GM12875 (cell line): ENCODE data around the gene RXFP4.
A peak's percentile ranks its signal among the peaks of the same experiment; 100 is the strongest.

Experiments
- H3K4me3 ChIP-seq: one replicate; pipeline ENCODE4 v1.5.1; 2011; ENCODE audit warnings: low read depth, low read length, control low read depth
- CTCF ChIP-seq: IDR thresholded peaks from 2 replicates; pipeline ENCODE4 v1.5.1; 2011; ENCODE audit warnings: low read depth, mild to moderate bottlenecking, control low read depth, inconsistent platforms, low read length, moderate library complexity, borderline replicate concordance; ENCODE audit not compliant: insufficient read depth

RXFP4 gene

DNA sequence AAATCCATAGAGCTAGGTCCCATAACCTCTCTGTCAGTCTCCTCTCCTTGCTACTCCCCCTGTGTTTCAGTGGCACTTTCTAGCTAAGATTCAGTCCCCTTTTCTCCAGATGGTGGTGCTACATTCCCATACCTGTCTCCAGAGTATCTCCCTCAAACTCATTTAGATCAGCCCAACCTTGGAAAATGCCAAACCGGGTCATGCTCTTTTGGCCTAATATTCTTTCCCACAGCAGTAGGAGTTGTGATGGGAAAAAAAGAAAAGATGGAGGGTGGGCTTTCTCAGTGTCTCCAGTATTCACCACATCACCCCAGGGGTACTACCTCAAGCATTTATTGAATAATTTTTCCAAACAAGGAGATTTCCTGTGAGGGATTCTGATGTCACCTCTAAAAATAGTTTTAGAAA, 3.2 kb upstream of the RXFP4 start:
- peak; percentile 65; the same call in 1 of the 2 replicates for TF ChIP-seq CTCF
- no peak overlapping the region for H3K4me3 ChIP-seq

- no peak overlapping the region for H3K4me3 ChIP-seq
- no peak for TF ChIP-seq CTCF
Measured at GRCh38 chr1:155940482-155940992, 901 bp upstream of the RXFP4 start.

- H3K4me3 ChIP-seq = no peak overlapping the region
Measured at GRCh38 chr1:155941845-155942531, 550 bp downstream of the RXFP4 start.

DNA sequence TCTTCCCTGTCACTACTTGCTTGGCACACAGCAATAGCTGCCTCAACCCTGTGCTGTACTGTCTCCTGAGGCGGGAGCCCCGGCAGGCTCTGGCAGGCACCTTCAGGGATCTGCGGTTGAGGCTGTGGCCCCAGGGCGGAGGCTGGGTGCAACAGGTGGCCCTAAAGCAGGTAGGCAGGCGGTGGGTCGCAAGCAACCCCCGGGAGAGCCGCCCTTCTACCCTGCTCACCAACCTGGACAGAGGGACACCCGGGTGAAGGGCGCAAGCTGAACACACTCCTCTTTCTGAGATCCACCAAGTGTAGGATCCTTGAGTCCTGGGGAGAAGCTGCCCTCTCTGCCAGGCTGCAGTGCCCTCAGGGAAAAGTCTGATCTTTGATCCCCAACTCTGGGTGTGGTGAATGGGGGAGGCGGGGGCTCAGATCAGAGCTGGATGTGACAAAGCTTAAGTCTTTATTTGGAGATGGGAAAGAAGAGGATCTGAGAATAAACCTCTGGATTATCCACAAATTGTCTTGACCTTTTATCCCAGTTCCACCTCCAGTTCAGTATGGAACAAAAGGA, 1.2 kb downstream of the RXFP4 start:
- TF ChIP-seq CTCF = no peak
- no peak overlapping the region for H3K4me3 ChIP-seq

More at GRCh38 chr1:155941845-155942531, 550 bp downstream of the RXFP4 start:
- TF ChIP-seq CTCF = no peak

GRCh38 chr1:155944444-155944799, 3.0 kb downstream of the RXFP4 start:
- H3K4me3 ChIP-seq = no peak overlapping the region
- TF ChIP-seq CTCF = no peak

DNA sequence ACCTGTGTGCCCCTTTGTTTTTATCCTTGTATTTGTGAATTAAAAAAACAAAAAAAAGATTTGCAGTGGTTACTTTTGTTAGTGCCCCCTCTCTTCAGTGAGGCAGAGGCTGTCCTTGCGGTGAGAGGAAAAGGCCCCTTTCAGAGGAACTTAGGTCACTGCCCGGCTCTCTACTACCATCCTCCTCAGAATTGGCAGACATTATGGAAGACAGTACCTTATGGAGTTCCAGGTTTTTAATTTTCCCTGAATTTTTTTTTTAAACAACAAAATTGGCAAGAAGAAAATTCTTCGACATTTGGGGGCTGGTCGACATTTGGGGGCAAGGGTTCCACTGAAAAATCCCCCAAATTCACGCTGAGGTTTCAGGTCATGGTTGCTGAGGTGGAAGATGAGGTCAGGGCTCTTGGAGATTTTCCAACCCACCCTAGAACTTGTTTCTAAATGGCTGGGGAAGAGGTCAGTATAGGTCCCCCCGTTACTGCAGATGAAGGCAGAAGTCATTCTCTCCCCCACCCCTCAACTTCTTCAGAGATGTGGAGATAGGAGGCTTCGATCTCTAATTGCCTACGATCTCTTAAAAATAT, 5.3 kb downstream of the RXFP4 start:
- H3K4me3 ChIP-seq = no peak overlapping the region
- no peak for TF ChIP-seq CTCF

DNA sequence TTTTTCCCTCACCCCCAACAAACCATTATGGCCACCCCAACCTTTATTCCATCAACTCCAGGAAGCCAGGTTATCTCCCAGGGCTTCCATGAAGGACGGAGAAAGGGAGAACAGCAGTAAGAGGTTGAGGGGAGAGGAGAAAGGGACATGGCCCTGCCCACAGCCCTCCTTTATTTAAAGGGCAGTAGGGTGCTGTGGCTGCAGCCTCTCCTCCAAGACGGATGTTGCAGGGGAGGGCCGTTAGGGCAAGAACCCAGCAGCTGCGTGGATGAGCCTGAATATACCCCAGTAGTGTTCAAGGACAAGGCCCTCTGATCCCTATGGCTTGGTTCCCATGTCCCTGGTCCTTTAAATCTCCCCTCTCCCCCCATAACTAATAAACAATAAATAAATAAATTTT, 5.9 kb downstream of the RXFP4 start:
- TF ChIP-seq CTCF = no peak
- no peak overlapping the region for H3K4me3 ChIP-seq
